Aorta (tissue), 5 donors: ENCODE measurements around the gene ANKRD55. TPM values are rescaled to one million over a fixed set of nuclear protein-coding genes. Genes with fewer than 3 reads are reported as not detected.

Source experiments
- ATAC-seq: fragments of 200-7000 bp; cut with Tn5 transposase; one replicate; pipeline ENCODE4 v1.9.1; 2022; ENCODE audit warnings: moderate library complexity; ENCODE audit not compliant: low FRiP score
- DNase-seq, 2 donors: peaks; one replicate each; pipeline ENCODE4 v3.0.0-alpha.2; 2020
- H3K27ac ChIP-seq, 2 donors: one replicate each; pipeline ENCODE4 v1.5.1; 2013; ENCODE audit warnings: low read length in 2 of 2, mild to moderate bottlenecking in 2 of 2, moderate library complexity in 2 of 2, control low read depth in 1 of 2, inconsistent platforms in 1 of 2, low read depth in 1 of 2
- H3K27me3 ChIP-seq, 2 donors: one replicate each; pipeline ENCODE4 v1.6.1; 2013; ENCODE audit warnings: control low read depth in 1 of 2, low read length in 1 of 2, mild to moderate bottlenecking in 1 of 2, moderate library complexity in 1 of 2; ENCODE audit not compliant: insufficient read depth in 2 of 2, control insufficient read depth in 1 of 2
- H3K36me3 ChIP-seq, 2 donors: one replicate each; pipeline ENCODE4 v1.6.1; 2013; ENCODE audit warnings: control low read depth in 1 of 2, low read length in 1 of 2, mild to moderate bottlenecking in 1 of 2; ENCODE audit not compliant: insufficient read depth in 2 of 2, control insufficient read depth in 1 of 2
- H3K4me1 ChIP-seq, 2 donors: one replicate each; pipeline ENCODE4 v1.6.1; 2013; ENCODE audit warnings: low read length in 2 of 2, control low read depth in 1 of 2, mild to moderate bottlenecking in 1 of 2, moderate library complexity in 1 of 2; ENCODE audit not compliant: insufficient read depth in 2 of 2, control insufficient read depth in 1 of 2
- H3K4me3 ChIP-seq, 2 donors: one replicate each; pipeline ENCODE4 v1.5.1; 2013; ENCODE audit warnings: low read length in 2 of 2, control low read depth in 1 of 2, mild to moderate bottlenecking in 1 of 2
- H3K9me3 ChIP-seq: one replicate; pipeline ENCODE4 v1.6.1; 2013; ENCODE audit warnings: mild to moderate bottlenecking, low read length; ENCODE audit not compliant: control insufficient read depth
- WGBS, 2 donors: extraction: QIAGEN DNeasy Blood & Tissue Kit; methylation state at CpG; one replicate each; pipeline ENCODE4 v1.1.7; 2013; 5-methylcytosine and 5-hydroxymethylcytosine counted together
- intact Hi-C, 2 donors: fragments of 100-400 bp; cut with DNase I; formaldehyde crosslinking; loops; one replicate each; pipeline versions ENCODE4 v1.14.2 to v1.15.0; 2022
- polyA plus RNA-seq, 2 donors: library from polyadenylated mRNA; stranded (reverse); fragments of 200-250 nt; gene quantifications; one replicate each; pipeline ENCODE4 v1.2.3, GENCODE V29; 2013
- total RNA-seq, 2 donors: library from RNA; stranded (reverse); fragmentation: NEBNext Ultra II Directional; extraction: Animal tissue kit (Norgen Biotek cat#: 25700); gene quantifications; one replicate each; pipeline ENCODE4 v1.2.1, GENCODE V29; 2021
- donor health status: healthy with polysubstance abuse.
- donor health status: Bipolar disorder and iron deficiency.
- donor health status: DM: no; HTN: no; CAD: no.
- donor health status: DM: no; HTN: no; CAD: no.
- donor health status: DM: yes; HTN: yes; CAD: no.

Gene ANKRD55
- total and polyA plus RNA-seq, 4 donors: 0.32 to 0.48 TPM; not detected in 2

GRCh38 chr5:56175488-56175887 is 57.6 kb downstream of the ANKRD55 start:
- no peaks in the 10 kb centered on the region for H3K27me3 ChIP-seq
- H3K27ac ChIP-seq: no peak overlapping the region
- 19 to 27% methylated on average over 3 of the region's 3 CpGs for WGBS, 2 donors
- H3K9me3 ChIP-seq: no peaks in the 10 kb centered on the region
- DNase-seq (no peak), ATAC-seq (peak; percentile 59)
- intact Hi-C loops: loop anchor here in 1 of 2 donors (10.0 kb wide), 1 partner anchor 181 kb away; the partner anchor contains the start of gene IL6ST
- no peak overlapping the region for H3K4me3 ChIP-seq
- H3K4me1 ChIP-seq: peaks cover 0 to 5% of the 10 kb centered on the region in 2 donors
- no peaks in the 10 kb centered on the region for H3K36me3 ChIP-seq

GRCh38 chr5:56175021-56175420 is 58.1 kb downstream of the ANKRD55 start:
- Histone ChIP-seq H3K4me1 (peaks cover 0 to 5% of the 10 kb centered on the region in 2 donors), H3K9me3 (no peaks in the 10 kb centered on the region), H3K36me3 (no peaks in the 10 kb centered on the region), H3K27me3 (no peaks in the 10 kb centered on the region), H3K27ac (no peak overlapping the region), H3K4me3 (no peak overlapping the region)
- no peak for ATAC-seq
- intact Hi-C loops: loop anchor here in 1 of 2 donors (10.0 kb wide), 1 partner anchor 180 kb away; the partner anchor contains the start of gene IL6ST
- no peak for DNase-seq

GRCh38 chr5:56172241-56172640 is 60.9 kb downstream of the ANKRD55 start:
- Histone ChIP-seq H3K4me3 (no peak overlapping the region), H3K27me3 (no peaks in the 10 kb centered on the region), H3K27ac (no peak overlapping the region), H3K9me3 (no peaks in the 10 kb centered on the region), H3K36me3 (no peaks in the 10 kb centered on the region), H3K4me1 (peaks cover 0 to 5% of the 10 kb centered on the region in 2 donors)
- WGBS, 2 donors: 27 to 34% methylated on average over 1 of the region's 1 CpG
- DNase-seq (no peak), ATAC-seq (no peak)
- intact Hi-C loops: loop anchor here in 1 of 2 donors (10.0 kb wide), 1 partner anchor 177 kb away; the partner anchor contains the start of gene IL6ST

GRCh38 chr5:56170557-56170956 is 62.6 kb downstream of the ANKRD55 start:
- H3K4me3 ChIP-seq: no peak overlapping the region
- H3K4me1 ChIP-seq: peaks cover 0 to 2% of the 10 kb centered on the region in 2 donors
- ATAC-seq (peak; percentile 78), DNase-seq (peak; percentile 71 to 79)
- no peak overlapping the region for H3K27ac ChIP-seq
- no peaks in the 10 kb centered on the region for H3K36me3 ChIP-seq
- H3K9me3 ChIP-seq: no peaks in the 10 kb centered on the region
- H3K27me3 ChIP-seq: no peaks in the 10 kb centered on the region
- WGBS, 2 donors: 2 to 6% methylated on average over 4 of the region's 4 CpGs
- intact Hi-C loops: loop anchor here in 1 of 2 donors (10.0 kb wide), 1 partner anchor 176 kb away; the partner anchor contains the start of gene IL6ST

GRCh38 chr5:56169949-56170348 is 63.2 kb downstream of the ANKRD55 start:
- H3K9me3 ChIP-seq: no peaks in the 10 kb centered on the region
- no peak overlapping the region for H3K4me3 ChIP-seq
- no peak for ATAC-seq
- H3K27me3 ChIP-seq: no peaks in the 10 kb centered on the region
- H3K27ac ChIP-seq: no peak overlapping the region
- DNase-seq: no peak
- H3K4me1 ChIP-seq: no peaks in the 10 kb centered on the region
- intact Hi-C loops: loop anchor here (10.0 kb wide), 1 partner anchor 175 kb away; the partner anchor contains the start of gene IL6ST (in 2 of the 2)
- H3K36me3 ChIP-seq: no peaks in the 10 kb centered on the region

GRCh38 chr5:56169281-56169680 is 63.8 kb downstream of the ANKRD55 start:
- H3K9me3 ChIP-seq: no peaks in the 10 kb centered on the region
- no peak overlapping the region for H3K27ac ChIP-seq
- ATAC-seq (no peak), DNase-seq (no peak)
- no peaks in the 10 kb centered on the region for H3K36me3 ChIP-seq
- no peaks in the 10 kb centered on the region for H3K4me1 ChIP-seq
- intact Hi-C loops: loop anchor here in 1 of 2 donors (10.0 kb wide), 1 partner anchor 174 kb away; the partner anchor contains the start of gene IL6ST
- 39 to 43% methylated on average over 2 of the region's 2 CpGs for WGBS, 2 donors
- no peak overlapping the region for H3K4me3 ChIP-seq
- H3K27me3 ChIP-seq: no peaks in the 10 kb centered on the region

GRCh38 chr5:56168066-56168478 is 65.1 kb downstream of the ANKRD55 start:
- DNase-seq (no peak), ATAC-seq (no peak)
- intact Hi-C loops: loop anchor here in 1 of 2 donors (10.0 kb wide), 1 partner anchor 173 kb away; the partner anchor contains the start of gene IL6ST
- Histone ChIP-seq H3K4me3 (no peak overlapping the region), H3K27me3 (no peaks in the 10 kb centered on the region), H3K27ac (no peak overlapping the region), H3K36me3 (no peaks in the 10 kb centered on the region), H3K9me3 (no peaks in the 10 kb centered on the region), H3K4me1 (no peaks in the 10 kb centered on the region)
- 96% methylated on average over 8 of the region's 8 CpGs for WGBS, 2 donors

GRCh38 chr5:56167519-56167918 is 65.6 kb downstream of the ANKRD55 start:
- no peak overlapping the region for H3K27ac ChIP-seq
- no peak for ATAC-seq
- intact Hi-C loops: loop anchor here in 1 of 2 donors (10.0 kb wide), 1 partner anchor 173 kb away; the partner anchor contains the start of gene IL6ST
- no peak for DNase-seq
- H3K9me3 ChIP-seq: no peaks in the 10 kb centered on the region
- no peaks in the 10 kb centered on the region for H3K27me3 ChIP-seq
- H3K4me3 ChIP-seq: no peak overlapping the region
- no peaks in the 10 kb centered on the region for H3K4me1 ChIP-seq
- 24 to 28% methylated on average over 2 of the region's 2 CpGs for WGBS, 2 donors
- H3K36me3 ChIP-seq: no peaks in the 10 kb centered on the region

GRCh38 chr5:56166671-56167385 is 66.3 kb downstream of the ANKRD55 start:
- ATAC-seq (no peak), DNase-seq (no peak)
- 91 to 93% methylated on average over 6 of the region's 6 CpGs for WGBS, 2 donors
- Histone ChIP-seq H3K4me3 (no peak overlapping the region), H3K9me3 (no peaks in the 10 kb centered on the region), H3K27ac (no peak overlapping the region), H3K27me3 (no peaks in the 10 kb centered on the region), H3K36me3 (no peaks in the 10 kb centered on the region), H3K4me1 (no peaks in the 10 kb centered on the region)
- intact Hi-C loops: loop anchor here in 1 of 2 donors (10.0 kb wide), 1 partner anchor 172 kb away; the partner anchor contains the start of gene IL6ST
